PC-9 (cell line): ENCODE data around the gene OPA1. TPM values are rescaled to one million over a fixed set of nuclear protein-coding genes. Genes with fewer than 3 reads are reported as not detected.

ENCODE experiments used
- BruUV-seq: library from RNA; stranded (reverse); fragments of 400-500 nt; replicated peaks from 2 replicates; lab custom pipeline; 2021; lab: Mats Ljungman, UMichigan
- CTCF ChIA-PET: fragments of 300-600 bp; sonication (Branson Sonifier 250); formaldehyde crosslinking; loops from one replicate; lab custom pipeline; 2022; ENCODE audit warnings: antibody characterized with exemption; lab: Charles Lee
- POLR2A ChIA-PET: fragments of 300-600 bp; sonication (Branson Sonifier 250); formaldehyde crosslinking; loops from one replicate; lab custom pipeline; 2022; ENCODE audit warnings: antibody characterized with exemption; ENCODE audit not compliant: unreplicated experiment; lab: Charles Lee
- DNase-seq, 2 experiments: peaks; one replicate each; pipeline versions ENCODE4 v3.0.0 to v3.0.0-alpha.2; 2015 to 2022; ENCODE audit warnings: mixed read lengths in 1 of 2
- H2AFZ ChIP-seq: fragments of 200-600 bp; sonication (generic); 2 replicates; pipeline ENCODE4 v1.8.1; 2017; ENCODE audit warnings: antibody characterized with exemption
- H3F3A ChIP-seq: fragments of 200-600 bp; sonication (generic); 2 replicates; pipeline ENCODE4 v1.8.1; 2017; ENCODE audit warnings: antibody characterized with exemption, mild to moderate bottlenecking, low read depth; ENCODE audit not compliant: insufficient read depth
- H3K27ac ChIP-seq: fragments of 200-600 bp; sonication (generic); 2 replicates; pipeline ENCODE4 v1.6.1; 2016; ENCODE audit warnings: mixed run types
- H3K27me3 ChIP-seq: fragments of 200-600 bp; sonication (generic); 2 replicates; pipeline ENCODE4 v1.6.1; 2016; ENCODE audit warnings: low read depth, mixed run types; ENCODE audit not compliant: insufficient read depth
- H3K36me3 ChIP-seq: fragments of 200-600 bp; sonication (generic); 2 replicates; pipeline ENCODE4 v1.6.1; 2016; ENCODE audit warnings: low read depth, mixed run types
- H3K4me1 ChIP-seq: fragments of 200-600 bp; sonication (generic); replicated peaks from 2 replicates; pipeline ENCODE4 v1.6.1; 2016; ENCODE audit warnings: mixed run types; ENCODE audit not compliant: insufficient read depth
- H3K4me2 ChIP-seq: fragments of 200-600 bp; sonication (generic); 2 replicates; pipeline ENCODE4 v1.6.1; 2017; ENCODE audit warnings: mixed run types
- H3K4me3 ChIP-seq: fragments of 200-600 bp; sonication (generic); 2 replicates; pipeline ENCODE4 v1.6.1; 2016; ENCODE audit warnings: mixed run types
- H3K79me2 ChIP-seq: fragments of 200-600 bp; sonication (generic); 2 replicates; pipeline ENCODE4 v1.6.1; 2017; ENCODE audit warnings: low read depth, mixed run types
- H3K9me2 ChIP-seq: fragments of 200-600 bp; sonication (generic); 2 replicates; pipeline ENCODE4 v1.8.1; 2017; ENCODE audit warnings: mild to moderate bottlenecking; ENCODE audit not compliant: insufficient read depth
- H3K9me3 ChIP-seq: fragments of 200-600 bp; sonication (generic); 2 replicates; pipeline ENCODE4 v1.8.1; 2016; ENCODE audit warnings: low read depth; ENCODE audit not compliant: insufficient read depth
- H4K20me1 ChIP-seq: fragments of 200-600 bp; sonication (generic); 2 replicates; pipeline ENCODE4 v1.8.1; 2017; ENCODE audit not compliant: insufficient read depth
- EZH2 ChIP-seq: fragments of 200-600 bp; sonication (generic); IDR thresholded peaks from 2 replicates; pipeline ENCODE4 v1.8.0; 2017; ENCODE audit warnings: antibody characterized with exemption, low read depth
- intact Hi-C: fragments of 100-400 bp; cut with micrococcal nuclease; formaldehyde crosslinking; loops from one replicate; pipeline ENCODE4 v1.10.0; 2022; ENCODE audit not compliant: unreplicated experiment
- total RNA-seq: library from RNA; stranded (reverse); gene quantifications from 2 replicates; pipeline ENCODE4 v1.2.3, GENCODE V29; 2021
- TF ChIP-seq, protein P1 (sequence below): fragments of 200-600 bp; sonication (generic); conservative IDR thresholded peaks from 2 replicates; pipeline ENCODE4 v1.6.1; 2017; ENCODE audit warnings: mixed run types, antibody characterized with exemption, mild to moderate bottlenecking, moderate library complexity

OPA1 gene
- total RNA-seq, 1 experiment from 2014 or later, result 120 TPM

- intact Hi-C loops, result no loop called here
- H3K9me2 ChIP-seq, result no peaks in the 10 kb centered on the region
- H4K20me1 ChIP-seq, result no peaks in the 10 kb centered on the region
- H3K4me1 ChIP-seq, result 0 out of 2 replicates have a peak, but pooled peaks cover 4% of the 10 kb centered on the region
- no peak for DNase-seq
- ChIA-PET POLR2A (no interaction called here), CTCF (no interaction called here)
- H3K27me3 ChIP-seq, result no peaks in the 10 kb centered on the region
- no TSS peak for BruUV-seq
- H3F3A ChIP-seq, result no peaks in the 10 kb centered on the region
- TF ChIP-seq, protein P1, sequence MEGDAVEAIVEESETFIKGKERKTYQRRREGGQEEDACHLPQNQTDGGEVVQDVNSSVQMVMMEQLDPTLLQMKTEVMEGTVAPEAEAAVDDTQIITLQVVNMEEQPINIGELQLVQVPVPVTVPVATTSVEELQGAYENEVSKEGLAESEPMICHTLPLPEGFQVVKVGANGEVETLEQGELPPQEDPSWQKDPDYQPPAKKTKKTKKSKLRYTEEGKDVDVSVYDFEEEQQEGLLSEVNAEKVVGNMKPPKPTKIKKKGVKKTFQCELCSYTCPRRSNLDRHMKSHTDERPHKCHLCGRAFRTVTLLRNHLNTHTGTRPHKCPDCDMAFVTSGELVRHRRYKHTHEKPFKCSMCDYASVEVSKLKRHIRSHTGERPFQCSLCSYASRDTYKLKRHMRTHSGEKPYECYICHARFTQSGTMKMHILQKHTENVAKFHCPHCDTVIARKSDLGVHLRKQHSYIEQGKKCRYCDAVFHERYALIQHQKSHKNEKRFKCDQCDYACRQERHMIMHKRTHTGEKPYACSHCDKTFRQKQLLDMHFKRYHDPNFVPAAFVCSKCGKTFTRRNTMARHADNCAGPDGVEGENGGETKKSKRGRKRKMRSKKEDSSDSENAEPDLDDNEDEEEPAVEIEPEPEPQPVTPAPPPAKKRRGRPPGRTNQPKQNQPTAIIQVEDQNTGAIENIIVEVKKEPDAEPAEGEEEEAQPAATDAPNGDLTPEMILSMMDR, result no peak
- TF ChIP-seq EZH2, result no peak
- H3K4me2 ChIP-seq, result no peak overlapping the region
- H3K79me2 ChIP-seq, result no peaks in the 10 kb centered on the region
- no peak overlapping the region for H3K27ac ChIP-seq
- no peaks in the 10 kb centered on the region for H3K36me3 ChIP-seq
- no peak overlapping the region for H3K4me3 ChIP-seq
- H2AFZ ChIP-seq, result no peak overlapping the region
- no peaks in the 10 kb centered on the region for H3K9me3 ChIP-seq
These were observed 141.8 kb downstream of the OPA1 start for GRCh38 chr3:193734737-193735366.

DNA sequence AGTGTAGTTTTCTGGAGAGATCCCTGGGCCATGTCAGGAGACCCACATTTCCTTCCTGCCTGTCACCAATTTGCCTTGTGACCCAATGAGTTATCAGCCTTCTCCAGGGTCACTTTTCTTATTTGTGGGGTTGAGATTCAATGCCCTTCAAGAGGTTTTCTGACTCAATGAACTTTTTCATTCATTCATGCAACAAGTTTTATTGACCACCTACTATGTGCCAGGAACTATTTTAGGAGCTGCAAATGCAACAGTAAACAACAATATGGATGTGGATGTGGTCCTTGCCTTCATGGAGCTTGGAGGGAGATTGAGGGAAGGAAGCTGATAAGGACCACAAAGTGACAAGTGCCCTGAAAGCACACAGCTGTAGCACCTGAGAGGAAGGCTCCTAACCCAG is 142.8 kb downstream of the OPA1 start:
- Histone ChIP-seq H3K36me3 (no peaks in the 10 kb centered on the region), H3K9me2 (no peaks in the 10 kb centered on the region), H3K4me3 (no peak overlapping the region), H3K27ac (no peak overlapping the region), H3K4me2 (no peak overlapping the region), H4K20me1 (no peaks in the 10 kb centered on the region), H3F3A (no peaks in the 10 kb centered on the region), H3K27me3 (no peaks in the 10 kb centered on the region), H3K4me1 (0 out of 2 replicates have a peak, but pooled peaks cover 4% of the 10 kb centered on the region), H3K9me3 (no peaks in the 10 kb centered on the region), H3K79me2 (no peaks in the 10 kb centered on the region), H2AFZ (no peak overlapping the region)
- intact Hi-C loops, result no loop called here
- ChIA-PET CTCF (no interaction called here), POLR2A (interaction anchor here (0.6 kb wide), 1 partner anchor 58 kb away, joined by 6 read pairs; no protein-coding TSS in a partner anchor)
- no TSS peak for BruUV-seq
- TF ChIP-seq, protein P1, result no peak
- TF ChIP-seq EZH2, result no peak
- DNase-seq, result no peak

GRCh38 chr3:193736616-193737015 is 143.6 kb downstream of the OPA1 start:
- Histone ChIP-seq H2AFZ (no peak overlapping the region), H3K27ac (no peak overlapping the region), H3K79me2 (no peaks in the 10 kb centered on the region), H3K9me3 (no peaks in the 10 kb centered on the region), H3K4me2 (no peak overlapping the region), H3K4me3 (no peak overlapping the region), H3K4me1 (0 out of 2 replicates have a peak, but pooled peaks cover 4% of the 10 kb centered on the region), H3F3A (no peaks in the 10 kb centered on the region), H3K36me3 (no peaks in the 10 kb centered on the region), H4K20me1 (no peaks in the 10 kb centered on the region), H3K9me2 (no peaks in the 10 kb centered on the region), H3K27me3 (no peaks in the 10 kb centered on the region)
- TF ChIP-seq, protein P1, result no peak
- intact Hi-C loops, result no loop called here
- ChIA-PET CTCF (no interaction called here), POLR2A (interaction anchor here (0.6 kb wide), 2 partner anchors 33 to 59 kb away, joined by 5 to 6 read pairs; no protein-coding TSS in a partner anchor)
- DNase-seq, result no peak
- no TSS peak for BruUV-seq
